Gastroesophageal sphincter (tissue), 4 donors: ENCODE measurements around the gene SORBS1. TPM values are rescaled to one million over a fixed set of nuclear protein-coding genes. Genes with fewer than 3 reads are reported as not detected.

ENCODE experiments used
- ATAC-seq: fragments of 150-250 bp; one replicate; pipeline ENCODE4 v1.9.1; 2016; ENCODE audit warnings: mild to moderate bottlenecking, moderate library complexity
- H3K27ac ChIP-seq, 4 donors: fragments of 200-600 bp; sonication (generic) in 3 of 4; 1 replicate in 3 of 4; 2 replicates in 1 of 4; pipeline ENCODE4 v1.5.1; 2016 to 2019
- H3K27me3 ChIP-seq: fragments of 200-600 bp; sonication (generic); one replicate; pipeline ENCODE4 v1.5.1; 2019
- H3K36me3 ChIP-seq, 2 donors: fragments of 200-600 bp; sonication (generic); one replicate each; pipeline ENCODE4 v1.5.1; 2019; ENCODE audit warnings: control low read depth in 1 of 2
- H3K4me1 ChIP-seq, 3 donors: fragments of 200-600 bp; sonication (generic); 1 replicate in 2 of 3; 2 replicates in 1 of 3; pipeline ENCODE4 v1.5.1; 2016 to 2019; ENCODE audit warnings: control low read depth in 2 of 3
- H3K4me3 ChIP-seq, 2 donors: fragments of 200-600 bp; sonication (generic); one replicate each; pipeline ENCODE4 v1.5.1; 2019; ENCODE audit warnings: mild to moderate bottlenecking in 1 of 2, moderate library complexity in 1 of 2
- H3K9me3 ChIP-seq, 3 donors: fragments of 200-600 bp; sonication (generic); one replicate each; pipeline ENCODE4 v1.5.1; 2017 to 2019; ENCODE audit warnings: control low read depth in 2 of 3
- EP300 ChIP-seq: sonication (generic); formaldehyde crosslinking; IDR thresholded peaks from one replicate; pipeline ENCODE4 v1.6.1; 2017; ENCODE audit warnings: antibody characterized with exemption, mild to moderate bottlenecking
- POLR2A ChIP-seq, 2 donors: fragments of 450-650 bp; IDR thresholded peaks; one replicate each; pipeline ENCODE4 v1.6.1; 2017; ENCODE audit warnings: antibody characterized with exemption in 2 of 2, mild to moderate bottlenecking in 2 of 2, moderate library complexity in 1 of 2
- POLR2AphosphoS5 ChIP-seq: sonication (generic); formaldehyde crosslinking; IDR thresholded peaks from one replicate; pipeline ENCODE4 v1.6.1; 2017; ENCODE audit warnings: antibody characterized with exemption
- WGBS, 2 donors: methylation state at CpG; one replicate each; pipeline ENCODE4 v1.1.5; 2018; ENCODE audit warnings: low coverage in 1 of 2; 5-methylcytosine and 5-hydroxymethylcytosine counted together
- total RNA-seq, 4 donors: library from RNA; depleted of rRNA; stranded (reverse); fragments of >200 nt; gene quantifications; one replicate each; pipeline ENCODE4 v1.1.0, GENCODE V29; 2016
- TF ChIP-seq, protein P1 (sequence below), 4 experiments: fragments of 200-600 bp in 2 of 4; fragments of 450-650 bp in 2 of 4; sonication (generic) in 1 of 4; IDR thresholded peaks; one replicate each; pipeline ENCODE4 v1.5.1; 2017 to 2019; ENCODE audit warnings: antibody characterized with exemption in 4 of 4, mild to moderate bottlenecking in 2 of 4, moderate library complexity in 2 of 4

Gene SORBS1
- total RNA-seq, 4 donors from 2014 or later = 1,866 to 2,220 (median 1,948) TPM

DNA sequence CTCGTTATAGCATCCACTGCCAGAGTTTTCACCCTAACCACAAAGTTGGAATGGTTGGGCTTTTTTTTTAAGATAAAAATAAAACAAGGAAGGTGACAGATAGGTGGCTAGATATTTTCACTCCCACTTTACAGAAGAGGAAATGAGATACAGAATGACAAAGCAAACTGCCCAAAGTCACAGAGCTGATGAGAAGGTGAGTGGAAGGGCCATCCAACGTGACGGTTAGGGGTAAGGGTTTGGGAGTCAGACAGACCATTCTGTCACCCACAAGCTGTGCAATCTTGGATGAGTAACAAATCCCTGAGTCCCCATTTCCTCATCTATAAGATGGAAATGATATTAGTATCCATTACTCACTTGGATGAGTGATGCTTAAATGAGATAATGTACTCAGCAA lies 163.4 kb downstream of the SORBS1 start:
- no peak for TF ChIP-seq EP300
- no peak for TF ChIP-seq POLR2A (IDR thresholded peaks at IDR 0.05)
- TF ChIP-seq, protein P1, sequence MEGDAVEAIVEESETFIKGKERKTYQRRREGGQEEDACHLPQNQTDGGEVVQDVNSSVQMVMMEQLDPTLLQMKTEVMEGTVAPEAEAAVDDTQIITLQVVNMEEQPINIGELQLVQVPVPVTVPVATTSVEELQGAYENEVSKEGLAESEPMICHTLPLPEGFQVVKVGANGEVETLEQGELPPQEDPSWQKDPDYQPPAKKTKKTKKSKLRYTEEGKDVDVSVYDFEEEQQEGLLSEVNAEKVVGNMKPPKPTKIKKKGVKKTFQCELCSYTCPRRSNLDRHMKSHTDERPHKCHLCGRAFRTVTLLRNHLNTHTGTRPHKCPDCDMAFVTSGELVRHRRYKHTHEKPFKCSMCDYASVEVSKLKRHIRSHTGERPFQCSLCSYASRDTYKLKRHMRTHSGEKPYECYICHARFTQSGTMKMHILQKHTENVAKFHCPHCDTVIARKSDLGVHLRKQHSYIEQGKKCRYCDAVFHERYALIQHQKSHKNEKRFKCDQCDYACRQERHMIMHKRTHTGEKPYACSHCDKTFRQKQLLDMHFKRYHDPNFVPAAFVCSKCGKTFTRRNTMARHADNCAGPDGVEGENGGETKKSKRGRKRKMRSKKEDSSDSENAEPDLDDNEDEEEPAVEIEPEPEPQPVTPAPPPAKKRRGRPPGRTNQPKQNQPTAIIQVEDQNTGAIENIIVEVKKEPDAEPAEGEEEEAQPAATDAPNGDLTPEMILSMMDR (IDR thresholded peaks at IDR 0.05) = no peak
- TF ChIP-seq POLR2AphosphoS5 = peak; percentile 18
- ATAC-seq = no peak
- peak overlapping the region; percentile 39 to 97 (median 82) for H3K27ac ChIP-seq
- H3K4me1 ChIP-seq = peaks cover 2 to 100% (median 22%) of the 10 kb centered on the region in 3 donors
- H3K36me3 ChIP-seq = peaks cover 5 to 97% of the 10 kb centered on the region in 2 donors
- no peak overlapping the region for H3K4me3 ChIP-seq
- WGBS, 2 donors = 28 to 53% methylated on average over 3 of the region's 3 CpGs
- no peaks in the 10 kb centered on the region for H3K9me3 ChIP-seq
- no peaks in the 10 kb centered on the region for H3K27me3 ChIP-seq

DNA sequence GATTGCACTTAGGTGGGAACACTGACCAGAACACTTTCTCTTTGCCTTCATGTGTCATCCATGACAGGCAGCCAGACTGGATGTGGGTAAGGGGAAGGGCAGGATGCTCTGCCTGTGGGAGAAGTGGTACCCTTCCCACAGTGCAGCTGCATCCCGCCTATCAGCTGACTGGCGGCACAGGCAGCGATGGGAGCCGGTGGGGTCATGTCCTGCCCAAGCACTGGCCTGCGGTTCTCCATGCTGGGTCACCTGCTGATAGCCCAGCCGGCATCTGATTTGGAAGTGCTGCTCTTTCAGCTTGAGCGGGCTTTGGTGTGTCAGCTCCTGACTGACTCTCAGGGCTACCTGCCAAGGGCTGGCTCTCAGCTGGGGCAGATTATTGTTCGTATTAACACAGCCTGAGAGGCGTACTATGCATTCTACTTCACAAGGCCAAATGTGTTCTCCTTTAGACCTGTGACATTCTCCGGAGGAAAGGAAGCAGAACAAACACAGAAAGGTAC lies 165.2 kb downstream of the SORBS1 start:
- no peak for ATAC-seq
- 47% methylated on average over 3 of the region's 10 CpGs; no CpG with 5 or more reads in 1 of the 2 donors for WGBS, 2 donors
- Histone ChIP-seq H3K4me3 (no peak overlapping the region), H3K4me1 (peaks cover 10 to 100% (median 36%) of the 10 kb centered on the region in 3 donors), H3K36me3 (peaks cover 5 to 96% of the 10 kb centered on the region in 2 donors), H3K27me3 (no peaks in the 10 kb centered on the region), H3K27ac (peak overlapping the region; percentile 32 to 97 (median 82)), H3K9me3 (no peaks in the 10 kb centered on the region)
- TF ChIP-seq, protein P1 (IDR thresholded peaks at IDR 0.05) = no peak
- peak; percentile 14 for TF ChIP-seq POLR2AphosphoS5

DNA sequence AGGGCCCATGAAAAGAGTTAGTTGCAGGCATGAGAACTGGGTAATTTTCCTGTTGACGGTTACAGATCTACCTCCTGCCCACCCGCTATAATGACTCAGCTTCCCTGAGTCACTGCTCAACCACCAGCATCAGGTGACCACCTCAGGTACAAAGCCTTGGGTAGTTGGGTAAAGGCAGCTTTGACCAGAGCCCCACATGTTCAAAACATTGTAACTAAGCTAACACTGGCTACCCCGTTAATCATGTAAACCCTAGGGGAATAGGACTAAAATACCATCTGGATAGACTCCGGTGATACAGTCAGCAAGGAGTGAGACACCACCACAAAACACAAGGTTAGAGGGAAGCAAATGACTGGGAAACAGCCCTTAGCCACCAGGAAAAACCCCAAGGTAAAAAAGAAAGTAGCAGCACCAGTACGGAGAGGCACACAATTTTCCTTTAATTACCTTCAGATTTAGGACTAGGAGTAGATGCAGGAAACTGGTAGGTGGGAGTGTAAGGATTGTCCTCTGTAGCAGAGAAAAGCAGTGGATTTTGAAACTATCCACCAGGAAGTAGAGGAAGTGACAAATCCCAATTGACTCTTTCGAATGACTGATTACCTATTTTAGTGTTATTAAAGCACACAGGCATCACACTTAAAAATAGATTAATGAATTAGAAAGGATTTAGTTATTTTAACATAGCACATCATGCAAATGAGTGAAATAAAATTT lies 166.8 kb downstream of the SORBS1 start:
- 58 to 75% methylated on average over 4 to 5 of the region's 6 CpGs for WGBS, 2 donors
- peaks cover 17 to 100% (median 34%) of the 10 kb centered on the region in 3 donors for H3K4me1 ChIP-seq

DNA sequence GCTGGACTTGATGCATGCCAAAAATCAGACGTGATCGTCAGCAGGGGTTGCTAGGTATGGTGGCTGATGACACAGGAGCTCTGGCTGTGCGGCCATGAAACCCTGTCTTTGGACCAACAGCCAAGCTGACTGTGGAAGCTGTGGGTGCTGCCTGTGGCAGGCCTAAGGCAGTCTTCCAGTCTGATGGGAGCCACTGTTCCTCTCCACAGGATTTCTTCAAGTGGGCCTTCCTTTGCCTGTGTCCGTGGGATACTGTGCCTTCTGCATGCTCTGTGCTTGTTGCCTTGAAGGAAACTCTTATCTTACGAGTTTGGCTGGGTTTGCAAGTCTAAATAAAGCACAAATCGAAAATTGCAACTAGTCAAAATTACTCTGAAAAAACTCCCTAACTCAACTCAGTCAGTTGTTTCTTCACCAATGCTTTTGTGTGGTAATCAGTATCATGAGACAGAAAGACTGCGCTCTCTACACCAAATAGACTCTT lies 168.4 kb downstream of the SORBS1 start:
- TF ChIP-seq POLR2A (IDR thresholded peaks at IDR 0.05) (no peak), POLR2AphosphoS5 (no peak), EP300 (no peak)
- TF ChIP-seq, protein P1 (IDR thresholded peaks at IDR 0.05) = no peak
- Histone ChIP-seq H3K4me3 (no peak overlapping the region), H3K4me1 (peaks cover 22 to 100% (median 47%) of the 10 kb centered on the region in 3 donors), H3K36me3 (peaks cover under 1 to 91% of the 10 kb centered on the region in 2 donors), H3K9me3 (no peaks in the 10 kb centered on the region), H3K27ac (peak overlapping the region in 3 of 4 donors; percentile 68 to 97 (median 84)), H3K27me3 (no peaks in the 10 kb centered on the region)
- WGBS, 2 donors = 30 to 49% methylated on average over 6 of the region's 7 CpGs
- ATAC-seq = no peak

More for the DNA sequence above, 166.8 kb downstream of the SORBS1 start:
- H3K27ac ChIP-seq = peak overlapping the region; percentile 41 to 97 (median 82)
- TF ChIP-seq POLR2AphosphoS5 (peak; percentile 53), EP300 (no peak)
- H3K36me3 ChIP-seq = peaks cover 5 to 99% of the 10 kb centered on the region in 2 donors
- no peaks in the 10 kb centered on the region for H3K9me3 ChIP-seq
- no peak overlapping the region for H3K4me3 ChIP-seq
- no peak for ATAC-seq
- no peaks in the 10 kb centered on the region for H3K27me3 ChIP-seq

DNA sequence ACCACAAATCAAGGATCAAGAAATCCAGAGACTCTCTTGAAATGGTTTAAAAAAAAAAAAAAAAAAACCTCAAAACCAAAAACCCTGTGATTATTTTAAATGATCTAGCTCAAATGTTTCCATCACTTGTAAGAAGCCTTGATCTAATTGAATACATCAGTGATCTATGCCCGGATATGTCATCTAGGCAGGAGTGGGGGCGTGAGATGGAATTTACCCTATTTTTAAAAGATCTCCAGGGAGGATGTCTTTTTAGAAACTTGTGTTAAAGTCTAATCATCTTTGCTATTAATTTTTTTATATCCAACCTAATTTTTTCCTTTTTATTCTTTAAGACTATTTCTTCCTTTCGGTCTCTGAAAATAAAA lies 169.0 kb downstream of the SORBS1 start:
- no peaks in the 10 kb centered on the region for H3K9me3 ChIP-seq
- 68 to 73% methylated on average over 3 of the region's 3 CpGs for WGBS, 2 donors
- TF ChIP-seq POLR2A (IDR thresholded peaks at IDR 0.05) (no peak), POLR2AphosphoS5 (no peak), EP300 (no peak)
- TF ChIP-seq, protein P1 (IDR thresholded peaks at IDR 0.05) = no peak
- no peak for ATAC-seq
- no peaks in the 10 kb centered on the region for H3K27me3 ChIP-seq
- H3K4me1 ChIP-seq = peaks cover 22 to 100% (median 47%) of the 10 kb centered on the region in 3 donors
- no peak overlapping the region for H3K4me3 ChIP-seq
- peaks cover 0 to 88% of the 10 kb centered on the region in 2 donors for H3K36me3 ChIP-seq
- H3K27ac ChIP-seq = peak overlapping the region; percentile 44 to 97 (median 76)
